NCI-H1694 (cell line): ENCODE results near the gene RBBP9.
"Not testable (repeated sequence)": the region's sequence is repeated elsewhere in the genome, so short reads cannot be mapped to it uniquely, and the experiment has no call there.

ENCODE experiments used
- DNase-seq: peaks from one replicate; lab custom pipeline; 2025; lab: John Stamatoyannopoulos, UW

The RBBP9 gene

DNA sequence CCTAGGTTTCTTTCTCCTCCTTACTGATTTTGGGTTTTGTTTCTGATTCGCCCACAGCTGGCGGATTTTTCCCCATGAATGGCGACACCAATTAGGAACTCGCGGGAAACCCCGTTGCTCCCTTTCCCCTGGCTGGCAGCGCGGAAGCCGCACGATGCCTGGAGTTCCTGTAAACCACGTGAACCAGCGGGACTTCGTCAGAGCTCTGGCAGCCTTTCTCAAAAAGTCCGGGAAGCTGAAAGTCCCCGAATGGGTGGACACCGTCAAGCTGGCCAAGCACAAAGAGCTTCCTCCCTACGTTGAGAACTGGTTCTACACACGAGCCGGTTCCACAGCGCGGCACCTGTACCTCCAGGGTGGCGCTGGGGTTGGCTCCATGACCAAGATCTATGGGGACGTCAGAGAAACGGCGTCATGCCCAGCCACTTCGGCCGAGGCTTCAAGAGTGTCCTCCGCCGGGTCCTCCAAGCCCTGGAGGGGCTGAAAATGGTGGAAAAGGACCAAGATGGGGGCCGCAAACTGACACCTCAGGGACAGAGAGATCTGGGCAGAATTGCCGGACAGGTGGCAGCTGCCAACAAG lies 7.5 kb upstream of the RBBP9 start:
- no peak for DNase-seq

DNA sequence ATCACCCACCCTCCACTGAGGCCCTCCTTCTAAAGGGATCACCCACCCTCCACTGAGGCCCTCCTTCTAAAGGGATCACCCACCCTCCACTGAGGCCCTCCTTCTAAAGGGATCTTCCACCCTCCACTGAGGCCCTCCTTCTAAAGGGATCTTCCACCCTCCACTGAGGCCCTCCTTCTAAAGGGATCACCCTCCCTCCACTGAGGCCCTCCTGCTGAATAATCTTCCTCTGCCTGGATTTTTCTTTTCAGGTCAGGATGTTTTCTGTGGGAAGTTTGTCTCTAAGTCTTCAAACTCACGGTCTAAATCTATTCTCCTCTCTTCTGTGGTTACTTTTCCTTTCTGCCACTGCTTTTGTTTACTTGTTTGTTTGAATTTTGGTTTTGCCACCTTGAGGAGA lies 4.6 kb upstream of the RBBP9 start:
- DNase-seq: not testable (repeated sequence)

DNA sequence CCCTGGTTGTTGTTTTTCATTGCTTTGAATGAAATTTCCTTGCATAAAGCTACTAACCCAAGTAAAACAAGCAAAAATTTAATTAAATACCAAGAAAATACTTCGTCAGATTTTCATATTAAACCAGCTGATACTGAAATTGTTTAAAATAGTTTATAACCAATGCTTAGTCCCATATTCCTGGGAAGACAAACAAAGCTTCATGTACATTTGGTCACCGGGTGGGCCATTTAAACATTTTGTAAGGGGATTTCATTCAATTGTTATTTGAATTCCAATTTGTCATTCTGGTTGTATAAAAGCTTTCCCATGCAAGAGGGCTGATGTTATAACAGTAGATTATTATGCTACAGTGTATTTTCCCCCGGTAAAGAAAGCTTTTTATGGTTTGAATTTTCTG lies 578 bp upstream of the RBBP9 start:
- no peak for DNase-seq

DNA sequence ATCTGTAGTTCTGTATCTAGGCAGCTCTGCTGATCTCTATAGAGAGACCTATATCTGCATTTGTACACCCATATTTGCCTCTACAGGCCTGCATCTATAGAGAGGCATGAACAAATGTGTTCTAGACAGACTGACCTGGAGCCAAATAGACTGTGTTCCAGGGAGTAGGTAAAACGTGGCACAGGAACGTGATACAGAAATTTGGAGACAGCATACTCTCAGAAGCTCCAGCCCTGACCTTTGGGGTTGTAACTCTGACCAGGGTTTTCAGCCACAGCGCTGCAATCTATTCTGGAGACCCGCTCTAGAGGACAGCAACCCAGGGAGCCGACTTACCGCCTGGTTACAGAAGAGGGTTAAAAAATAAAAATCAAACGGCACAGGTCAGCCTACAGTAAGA lies 983 bp downstream of the RBBP9 start:
- DNase-seq: peak; percentile 24

DNA sequence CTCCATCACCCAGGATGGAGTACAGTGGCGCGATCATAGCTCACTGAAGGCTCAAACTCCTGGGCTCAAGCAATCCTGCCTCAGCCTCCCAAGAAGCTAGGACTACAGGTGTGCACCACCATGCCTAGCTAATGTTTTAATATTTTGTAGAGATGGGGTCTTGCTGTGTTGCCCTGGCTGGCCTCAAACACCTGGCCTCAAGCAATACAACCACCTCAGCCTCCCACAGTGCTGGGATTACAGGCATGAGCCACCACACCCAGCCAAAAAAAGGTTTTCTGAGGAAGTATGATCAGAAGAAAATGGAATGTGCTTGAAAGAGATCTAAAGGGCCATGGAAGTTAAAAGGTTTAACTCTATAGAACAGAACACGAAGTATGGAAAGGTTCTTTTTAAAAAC lies 8.7 kb downstream of the RBBP9 start:
- no peak for DNase-seq

DNA sequence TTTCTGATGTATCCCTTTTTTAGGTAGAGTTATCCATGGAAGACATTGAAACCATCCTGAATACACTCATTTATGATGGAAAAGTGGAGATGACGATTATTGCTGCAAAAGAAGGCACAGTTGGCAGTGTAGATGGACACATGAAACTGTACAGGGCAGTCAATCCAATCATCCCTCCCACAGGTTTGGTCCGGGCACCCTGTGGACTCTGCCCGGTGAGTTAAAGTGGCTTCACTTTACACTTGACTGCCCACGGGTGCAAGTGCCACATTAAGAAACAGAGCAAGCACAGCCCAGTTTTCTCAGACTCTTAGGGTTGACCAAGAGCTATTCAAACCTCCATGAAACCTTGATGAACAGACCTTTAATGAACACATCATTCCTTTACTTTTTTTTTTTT lies 15.4 kb downstream of the RBBP9 start:
- no peak for DNase-seq

DNA sequence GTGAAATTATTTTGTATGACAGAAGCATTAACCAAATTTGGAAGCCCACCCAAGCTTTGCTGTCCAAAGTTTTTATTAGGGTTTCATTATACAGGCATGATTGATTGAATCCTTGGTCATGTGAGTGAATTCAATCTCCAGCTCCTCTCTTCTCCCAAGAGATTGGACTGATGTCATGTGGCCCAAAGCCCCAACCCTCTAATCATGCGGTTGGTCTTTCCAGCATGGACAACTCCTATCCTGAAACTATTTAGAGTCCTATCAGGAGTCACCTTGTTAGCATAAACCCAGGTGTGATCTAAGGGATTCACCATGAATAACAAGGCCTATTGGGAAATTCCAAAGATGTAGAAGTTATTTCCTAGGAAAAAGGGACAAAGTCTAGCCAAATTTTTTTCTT lies 19.2 kb downstream of the RBBP9 start:
- DNase-seq: no peak

DNA sequence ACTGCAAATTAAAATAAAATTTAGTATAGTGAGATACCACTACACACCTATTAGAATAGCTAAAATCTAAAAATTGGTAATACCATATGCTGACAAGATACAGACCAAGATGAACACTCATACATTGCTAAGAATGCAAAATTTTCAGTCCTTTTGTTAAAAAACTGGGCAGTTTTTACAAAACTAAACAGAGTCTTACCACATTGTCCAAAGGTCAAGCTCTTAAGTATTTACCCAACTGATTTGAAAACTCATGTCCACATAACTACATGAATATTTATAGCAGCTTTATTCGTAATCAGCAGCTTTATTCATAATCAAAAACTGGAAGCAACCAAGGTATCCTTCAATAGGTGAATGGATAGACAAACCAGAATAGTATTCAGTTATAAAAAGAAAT lies 19.8 kb downstream of the RBBP9 start:
- no peak for DNase-seq

DNA sequence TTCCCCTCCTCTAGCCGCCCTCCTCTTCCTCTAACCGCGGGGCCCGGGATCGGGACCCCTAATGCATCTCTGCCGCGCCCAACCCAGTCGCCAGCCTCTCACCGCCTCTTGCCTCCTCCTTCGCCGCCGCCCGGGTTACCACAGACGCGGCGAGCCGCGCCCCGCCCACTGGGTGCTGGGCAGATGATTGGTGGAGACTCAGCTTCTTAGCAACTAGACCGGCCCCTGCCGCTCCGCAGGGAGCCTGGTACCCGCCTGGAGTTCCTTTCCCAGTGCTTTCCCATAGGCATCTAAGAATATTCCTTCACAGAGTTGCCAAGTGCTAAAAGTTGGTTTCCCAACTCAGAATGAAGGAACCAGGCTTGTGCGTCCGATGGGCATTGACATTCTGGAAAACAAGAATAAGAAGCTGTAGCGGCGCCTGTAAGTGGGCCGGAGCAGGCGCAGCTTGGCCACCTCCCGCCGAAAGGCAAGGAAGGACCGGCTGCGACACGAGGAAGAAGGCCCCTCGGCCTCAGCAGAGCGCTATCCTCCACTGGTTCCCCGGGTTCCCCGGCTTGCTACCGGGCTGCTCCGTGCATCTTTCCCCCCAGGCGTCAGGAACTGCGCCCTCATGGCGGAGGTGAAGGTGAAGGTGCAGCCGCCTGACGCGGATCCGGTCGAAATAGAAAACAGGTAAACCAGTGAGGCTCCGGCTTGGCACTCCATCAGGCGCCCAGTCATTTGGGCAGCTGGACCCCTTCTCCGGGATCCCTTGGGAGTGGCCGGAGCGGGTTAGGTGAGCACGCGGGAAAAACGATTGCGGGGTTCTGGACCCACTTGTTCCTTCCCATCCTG lies 29.9 kb downstream of the RBBP9 start, which contains the start of the genes DZANK1 and POLR3F:
DZANK1 (minus strand) TSS at position 137 of the 837 bp plus-strand sequence. CDS start 1,672 bp downstream, outside the sequence.
POLR3F (plus strand) TSS at position 497 of the 837 bp plus-strand sequence; CDS start at position 614, 117 bp downstream.
- peak; percentile 88 for DNase-seq

DNA sequence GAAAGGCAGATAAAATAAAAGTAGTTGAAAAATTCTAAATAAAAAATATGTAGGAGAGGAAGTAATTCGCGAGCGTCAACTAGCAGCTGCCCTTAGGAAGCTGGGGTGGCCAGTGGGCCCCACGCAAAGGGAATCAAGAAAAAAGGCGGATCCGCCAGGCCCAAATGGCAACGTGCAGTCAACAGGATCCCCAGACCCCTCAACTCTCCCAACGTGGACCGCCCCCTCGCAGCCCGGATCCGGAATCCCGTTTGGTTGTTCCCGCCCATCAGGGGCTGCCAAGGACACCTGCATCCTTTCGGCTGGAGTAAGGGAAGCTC lies 30.5 kb downstream of the RBBP9 start:
- peak; percentile 67 for DNase-seq

DNA sequence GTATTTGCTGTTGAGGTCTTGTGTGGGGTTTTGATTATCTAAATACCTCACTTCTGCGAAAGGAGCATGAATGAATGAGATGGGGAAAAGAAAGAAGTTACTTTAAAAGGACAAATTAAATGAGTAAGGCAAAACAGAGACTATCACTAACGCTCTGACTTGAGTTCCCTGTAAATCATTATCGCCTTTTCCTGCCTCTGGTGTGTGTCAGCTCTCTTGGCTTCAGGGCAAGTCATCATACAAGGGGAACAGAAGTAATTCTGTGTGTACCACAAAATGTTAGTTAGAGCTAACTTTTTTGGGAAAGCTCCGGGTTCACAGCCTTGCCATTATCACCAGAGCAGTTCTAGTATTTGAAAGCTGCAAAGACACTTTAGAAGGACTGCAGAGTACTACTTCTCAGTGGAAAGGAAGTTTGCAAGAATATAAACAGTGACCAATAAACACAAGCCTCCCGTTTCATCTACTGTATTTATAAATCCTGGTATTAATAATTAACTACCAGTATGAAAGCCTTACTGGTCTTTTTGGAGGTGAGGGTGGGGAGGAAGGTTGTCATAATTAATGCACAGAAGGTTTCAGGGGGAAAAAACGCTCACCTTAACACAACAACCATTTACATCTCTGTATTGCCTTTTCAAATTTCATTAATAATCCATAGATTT lies 31.4 kb downstream of the RBBP9 start:
- no peak for DNase-seq

DNA sequence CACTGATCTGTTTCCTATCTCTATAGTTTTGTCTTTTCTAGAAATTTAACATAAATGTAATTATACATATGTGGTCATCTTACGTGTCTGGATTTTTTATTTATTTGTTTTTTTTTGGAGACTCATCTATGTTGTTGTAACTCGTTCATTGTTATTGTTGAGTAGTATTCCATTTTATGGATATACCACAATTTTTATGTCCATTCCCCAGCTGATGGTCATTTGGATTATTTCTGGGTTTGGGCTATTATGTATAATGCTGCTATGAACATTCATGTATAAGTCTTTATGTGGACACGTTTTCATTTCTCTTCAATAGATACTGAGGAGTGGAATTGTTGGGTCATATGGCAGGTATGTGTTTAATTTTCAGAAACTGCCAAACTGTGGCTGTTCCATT lies 40.4 kb downstream of the RBBP9 start:
- no peak for DNase-seq

DNA sequence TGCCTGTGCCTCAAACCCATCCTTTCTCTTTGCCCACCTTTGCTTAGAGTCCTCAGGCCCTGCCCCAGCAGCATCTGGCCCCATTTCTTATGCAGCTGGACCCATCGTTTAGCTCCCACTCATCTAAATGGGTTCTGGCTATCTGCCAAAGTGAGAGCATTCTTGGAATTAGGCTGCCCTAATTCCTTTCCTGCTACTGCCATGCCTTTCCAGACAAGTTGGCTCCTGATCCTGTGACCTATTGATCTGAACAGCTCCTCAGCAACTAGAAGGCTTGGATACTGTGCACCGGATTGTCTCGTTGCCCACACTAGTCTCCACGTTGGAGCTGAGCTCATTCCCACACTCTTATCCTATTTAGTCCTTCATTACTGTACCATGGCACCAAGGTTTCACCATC lies 53.1 kb downstream of the RBBP9 start:
- no peak for DNase-seq

DNA sequence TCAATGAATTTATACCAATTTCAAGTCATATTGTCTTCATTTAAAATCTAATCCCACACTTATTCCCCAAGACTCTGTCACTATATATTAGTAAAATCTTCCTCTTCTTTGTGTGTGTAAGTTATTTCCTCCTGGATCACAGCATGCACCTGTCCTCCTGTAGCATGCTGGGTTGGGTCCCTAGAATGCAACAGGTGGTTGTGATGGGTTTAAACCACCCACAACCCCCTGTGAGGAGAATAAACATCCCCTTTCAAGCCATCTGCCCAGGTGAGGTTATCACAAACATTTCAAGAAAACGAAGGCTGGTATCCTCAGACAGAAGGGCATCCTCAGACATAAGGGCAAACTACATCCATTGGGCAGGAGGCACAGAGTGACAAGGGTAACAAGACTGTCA lies 56.6 kb downstream of the RBBP9 start:
- DNase-seq: no peak

DNA sequence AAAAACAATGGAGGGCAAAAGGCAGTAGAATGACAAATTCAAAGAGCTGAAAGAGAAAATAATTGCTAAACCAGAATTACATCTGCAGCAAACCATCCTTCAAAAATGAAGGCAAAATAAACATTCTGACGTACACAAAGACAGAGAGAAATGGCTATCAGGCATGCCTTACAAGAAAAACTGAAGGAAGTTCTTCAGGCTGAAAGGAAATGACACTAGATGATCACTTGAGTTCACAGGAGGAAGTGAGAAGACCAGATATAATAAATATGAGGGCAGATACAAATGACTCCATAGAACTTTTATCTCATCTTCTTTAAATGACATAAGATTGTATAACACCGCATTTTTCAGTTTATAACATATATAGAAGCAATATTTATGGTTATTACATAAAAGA lies 60.2 kb downstream of the RBBP9 start:
- DNase-seq: no peak
